Upper lobe of right lung (tissue), 1 donor: ENCODE results near the gene FABP2. TPM values are rescaled to one million over a fixed set of nuclear protein-coding genes. Genes with fewer than 3 reads are reported as not detected.

Experiments
- ATAC-seq: fragments of 200-7000 bp; cut with Tn5 transposase; one replicate; pipeline ENCODE4 v1.9.1; 2020; ENCODE audit warnings: mild to moderate bottlenecking, moderate library complexity
- DNase-seq: peaks from one replicate; pipeline ENCODE4 v3.0.0-alpha.2; 2020
- H3K27ac ChIP-seq: fragments of 200-600 bp; one replicate; pipeline ENCODE4 v1.8.0; 2022
- H3K27me3 ChIP-seq: fragments of 200-600 bp; one replicate; pipeline ENCODE4 v1.8.0; 2022; ENCODE audit warnings: mild to moderate bottlenecking
- H3K36me3 ChIP-seq: fragments of 200-600 bp; one replicate; pipeline ENCODE4 v1.8.0; 2022
- H3K4me1 ChIP-seq: fragments of 200-600 bp; one replicate; pipeline ENCODE4 v1.8.0; 2022
- H3K4me3 ChIP-seq: fragments of 200-600 bp; one replicate; pipeline ENCODE4 v1.8.0; 2022; ENCODE audit warnings: mild to moderate bottlenecking
- H3K9me3 ChIP-seq: fragments of 200-600 bp; one replicate; pipeline ENCODE4 v1.8.0; 2022
- CTCF ChIP-seq: fragments of 200-600 bp; IDR thresholded peaks from one replicate; pipeline ENCODE4 v1.8.0; 2022; ENCODE audit warnings: antibody characterized with exemption
- intact Hi-C: fragments of 100-400 bp; cut with DNase I; formaldehyde crosslinking; loops from one replicate; pipeline ENCODE4 v1.11.0; 2022
- total RNA-seq: library from RNA; stranded (reverse); fragmentation: NEBNext Ultra II Directional; extraction: Animal tissue kit (Norgen Biotek cat#: 25700); gene quantifications from one replicate; pipeline ENCODE4 v1.2.1, GENCODE V29; 2021
- donor health status: DM: no; HTN: yes; CAD: no; lungs with severe emphysema.

The FABP2 gene
- total RNA-seq, 1 donor from 2014 or later, result not detected

GRCh38 chr4:119268466-119268865 lies 53.5 kb downstream of the FABP2 start:
- Histone ChIP-seq H3K4me1 (no peaks in the 10 kb centered on the region), H3K27me3 (no peaks in the 10 kb centered on the region), H3K36me3 (peaks cover 88% of the 10 kb centered on the region), H3K4me3 (no peak overlapping the region), H3K9me3 (no peaks in the 10 kb centered on the region), H3K27ac (no peak overlapping the region)
- no peak for TF ChIP-seq CTCF
- intact Hi-C loops, result no loop called here
- DNase-seq (no peak), ATAC-seq (no peak)

Other genes with a start within 250 kb of the FABP2 start
- gene MYOZ2, start 186.3 kb downstream of the FABP2 start, total RNA-seq, result 0.23 TPM
- gene USP53, start 109.4 kb downstream of the FABP2 start, total RNA-seq, result 80.5 TPM